Nephron (organoid): ENCODE data around the gene RPLP1.

Experiments
- H3K27ac Mint-ChIP-seq, 3 experiments: 2 replicates each; pipeline ENCODE4 v1.8.0; 2020; ENCODE audit warnings: mixed read lengths in 3 of 3, mild to moderate bottlenecking in 2 of 3, moderate library complexity in 1 of 3
- H3K27me3 Mint-ChIP-seq: 2 replicates; pipeline ENCODE4 v1.8.0; 2021; ENCODE audit warnings: low read depth, mild to moderate bottlenecking, moderate library complexity, mixed read lengths
- H3K36me3 Mint-ChIP-seq: 2 replicates; pipeline ENCODE4 v1.8.0; 2020; ENCODE audit warnings: low read depth, mixed read lengths
- H3K4me1 Mint-ChIP-seq: 2 replicates; pipeline ENCODE4 v1.8.0; 2020; ENCODE audit warnings: mixed read lengths
- H3K4me3 Mint-ChIP-seq, 3 experiments: 2 replicates each; pipeline ENCODE4 v1.8.0; 2020; ENCODE audit warnings: mild to moderate bottlenecking in 3 of 3, mixed read lengths in 3 of 3, moderate library complexity in 2 of 3
- H3K9me3 Mint-ChIP-seq: 2 replicates; pipeline ENCODE4 v1.8.0; 2020; ENCODE audit warnings: mixed read lengths
- CTCF ChIP-seq, 3 experiments: fragments of 200-600 bp; sonication (generic); IDR thresholded peaks; one replicate each; pipeline ENCODE4 v1.5.0; 2021; ENCODE audit warnings: antibody characterized with exemption in 3 of 3; ENCODE audit not compliant: unreplicated experiment in 3 of 3

RPLP1 gene

GRCh38 chr15:69497667-69498066, 45.0 kb downstream of the RPLP1 start:
- Mint-ChIP-seq H3K4me1 (peaks cover 39% of the 10 kb centered on the region), H3K27me3 (peaks cover 6% of the 10 kb centered on the region), H3K36me3 (no peaks in the 10 kb centered on the region), H3K27ac (peak overlapping the region in 1 of 3 experiments; percentile 5), H3K9me3 (peaks cover under 1% of the 10 kb centered on the region), H3K4me3 (no peak overlapping the region)
- TF ChIP-seq CTCF (IDR thresholded peaks at IDR 0.05; ENCODE audit: unreplicated experiment in 3 of 3) = no peak

GRCh38 chr15:69498282-69498681, 45.7 kb downstream of the RPLP1 start:
- Mint-ChIP-seq H3K4me1 (peaks cover 39% of the 10 kb centered on the region), H3K36me3 (no peaks in the 10 kb centered on the region), H3K9me3 (no peaks in the 10 kb centered on the region), H3K27ac (peak overlapping the region in 1 of 3 experiments; percentile 77), H3K4me3 (no peak overlapping the region), H3K27me3 (peaks cover 9% of the 10 kb centered on the region)
- no peak for TF ChIP-seq CTCF (IDR thresholded peaks at IDR 0.05; ENCODE audit: unreplicated experiment in 3 of 3)

GRCh38 chr15:69498987-69499386, 46.4 kb downstream of the RPLP1 start:
- Mint-ChIP-seq H3K36me3 (no peaks in the 10 kb centered on the region), H3K27ac (peak overlapping the region in 1 of 3 experiments; percentile 77)

GRCh38 chr15:69499521-69500211, 47.0 kb downstream of the RPLP1 start:
- TF ChIP-seq CTCF (IDR thresholded peaks at IDR 0.05; ENCODE audit: unreplicated experiment in 3 of 3) = no peak
- Mint-ChIP-seq H3K4me1 (peaks cover 39% of the 10 kb centered on the region), H3K27ac (peak overlapping the region in 2 of 3 experiments; percentile 22 to 77), H3K27me3 (peaks cover 17% of the 10 kb centered on the region), H3K4me3 (no peak overlapping the region), H3K36me3 (no peaks in the 10 kb centered on the region), H3K9me3 (no peaks in the 10 kb centered on the region)

More at GRCh38 chr15:69498987-69499386, 46.4 kb downstream of the RPLP1 start:
- H3K4me1 Mint-ChIP-seq = peaks cover 39% of the 10 kb centered on the region
- H3K27me3 Mint-ChIP-seq = peaks cover 13% of the 10 kb centered on the region
- no peak overlapping the region for H3K4me3 Mint-ChIP-seq
- TF ChIP-seq CTCF (IDR thresholded peaks at IDR 0.05; ENCODE audit: unreplicated experiment in 3 of 3) = no peak
- H3K9me3 Mint-ChIP-seq = no peaks in the 10 kb centered on the region

GRCh38 chr15:69500339-69500738, 47.7 kb downstream of the RPLP1 start:
- Mint-ChIP-seq H3K4me3 (no peak overlapping the region), H3K27me3 (peaks cover 17% of the 10 kb centered on the region), H3K36me3 (no peaks in the 10 kb centered on the region), H3K4me1 (peaks cover 39% of the 10 kb centered on the region), H3K27ac (peak overlapping the region in 2 of 3 experiments; percentile 22 to 77), H3K9me3 (no peaks in the 10 kb centered on the region)
- TF ChIP-seq CTCF (IDR thresholded peaks at IDR 0.05; ENCODE audit: unreplicated experiment in 3 of 3) = no peak

- no peaks in the 10 kb centered on the region for H3K9me3 Mint-ChIP-seq
- TF ChIP-seq CTCF (IDR thresholded peaks at IDR 0.05; ENCODE audit: unreplicated experiment in 3 of 3) = no peak
- no peak overlapping the region for H3K4me3 Mint-ChIP-seq
- peaks cover 17% of the 10 kb centered on the region for H3K27me3 Mint-ChIP-seq
- H3K36me3 Mint-ChIP-seq = no peaks in the 10 kb centered on the region
- H3K27ac Mint-ChIP-seq = no peak overlapping the region
- peaks cover 34% of the 10 kb centered on the region for H3K4me1 Mint-ChIP-seq
These were observed 48.8 kb downstream of the RPLP1 start for GRCh38 chr15:69501456-69501855.
